ENCODE measurements around the gene MYL12A. TPM values are rescaled to one million over a fixed set of nuclear protein-coding genes. Genes with fewer than 3 reads are reported as not detected.

The MYL12A gene
- total and polyA plus RNA-seq, 2 of the 4 experiments (the other 2 are of a cell fraction), result 549 to 580 TPM

GRCh38 chr18:3294435-3295080 is 47.0 kb downstream of the MYL12A start:
- ATAC-seq (ENCODE audit: low read depth) (peak; percentile 94), DNase-seq (peak; percentile 92)
- peak overlapping the region; percentile 67 for H4K91ac ChIP-seq (ENCODE audit: insufficient read depth, low read depth, low read length)
- H3K4me1 ChIP-seq (ENCODE audit: control insufficient read depth, insufficient read depth, low read length), result peaks cover 13% of the 10 kb centered on the region
- H4K20me1 ChIP-seq (ENCODE audit: insufficient read depth, low read length), result no peaks in the 10 kb centered on the region
- dilution Hi-C loops (cut with HindIII; ENCODE audit: low sequenced_read_pairs, unreplicated experiment) (no loop called here), in situ Hi-C loops (cut with MboI; ENCODE audit: low sequenced_read_pairs) (no loop called here), intact Hi-C loops (cut with micrococcal nuclease) (no loop called here)
- H2BK20ac ChIP-seq (ENCODE audit: low read depth, low read length), result peak overlapping the region; percentile 74
- H2AK5ac ChIP-seq (ENCODE audit: low read depth, low read length), result peak overlapping the region; percentile 37
- peak overlapping the region; percentile 58 for H3K4ac ChIP-seq (ENCODE audit: low read depth, low read length)
- ChIA-PET CTCF (interaction anchor here (0.5 to 1.6 kb wide), 3 partner anchors 13 to 477 kb away, joined by 3 to 5 read pairs (median 4); no protein-coding TSS in a partner anchor), POLR2A (ENCODE audit: unreplicated experiment) (interaction anchor here (0.6 kb wide), 1 partner anchor 250 kb away, joined by 3 read pairs; no protein-coding TSS in a partner anchor)
- H2AFZ ChIP-seq (replicated peaks; ENCODE audit: low read length, poor library complexity), result peak overlapping the region; percentile 75
- BruUV-seq (replicated peaks), result no TSS peak
- peak overlapping the region; percentile 92 for H2BK5ac ChIP-seq (ENCODE audit: low read depth, low read length, poor library complexity, severe bottlenecking)
- peak overlapping the region; percentile 18; the same call in 1 of the 2 replicates for H3K27ac ChIP-seq (ENCODE audit: insufficient read depth, low read length)
- 86 to 100% methylated on average over 1 of the region's 3 CpGs for WGBS, 2 experiments (ENCODE audit: extremely low coverage in 2 of 2, insufficient read length in 1 of 2)
- H3K79me1 ChIP-seq (ENCODE audit: low read depth in 1 of 2, low read length in 2 of 2), result peaks cover 0 to 10% of the 10 kb centered on the region in 2 experiments; a peak in 1 of 4 replicates
- no peak overlapping the region; the same call in 1 of the 2 replicates for H3K9ac ChIP-seq (ENCODE audit: low read depth, low read length)
- H3K18ac ChIP-seq (ENCODE audit: low read depth, low read length), result peak overlapping the region; percentile 62; the same call in 1 of the 2 replicates
- H2BK15ac ChIP-seq (ENCODE audit: low read depth, low read length), result peak overlapping the region; percentile 81
- H3K56ac ChIP-seq (ENCODE audit: extremely low read depth, insufficient read depth, low read length), result peak overlapping the region; percentile 48; the same call in 1 of the 2 replicates
- TF ChIP-seq NFE2L2 (IDR thresholded peaks at IDR 0.05; ENCODE audit: low read depth, low read length) (peak; percentile 52; the same call in 1 of the 2 replicates), FOS (IDR thresholded peaks at IDR 0.05; ENCODE audit: low read depth, low read length) (peak; percentile 52; the same call in 1 of the 2 replicates), USF2 (IDR thresholded peaks at IDR 0.05; ENCODE audit: low read depth, low read length) (no peak), MXI1 (IDR thresholded peaks at IDR 0.05; ENCODE audit: borderline replicate concordance, low read depth, low read length) (peak; percentile 14; the same call in 1 of the 2 replicates), MAZ (IDR thresholded peaks at IDR 0.05; ENCODE audit: borderline replicate concordance, low read depth, low read length) (no peak), RCOR1 (IDR thresholded peaks at IDR 0.05; ENCODE audit: insufficient replicate concordance, low read length) (no peak), MAFK (IDR thresholded peaks at IDR 0.05; ENCODE audit: low read depth, low read length) (0 out of 2 replicates have a peak, but pooled peaks have one; percentile 20), CHD1 (IDR thresholded peaks at IDR 0.05; ENCODE audit: low read depth, low read length) (no peak), CTCF (conservative IDR thresholded peaks at IDR 0.05; ENCODE audit: low read depth, low read length) (no peak), BHLHE40 (IDR thresholded peaks at IDR 0.05; ENCODE audit: low read depth, low read length) (no peak)
- H3K27me3 ChIP-seq (ENCODE audit: control insufficient read depth, insufficient read depth, low read length), result no peaks in the 10 kb centered on the region
- H4K5ac ChIP-seq (ENCODE audit: low read depth, low read length), result peak overlapping the region; percentile 0; the same call in 1 of the 2 replicates
- H3K9me1 ChIP-seq (ENCODE audit: insufficient read depth, low read length), result 0 out of 2 replicates have a peak, but pooled peaks cover 3% of the 10 kb centered on the region
- H3K14ac ChIP-seq (replicated peaks; ENCODE audit: low read depth, low read length), result peak overlapping the region; percentile 40
- H3K23ac ChIP-seq (ENCODE audit: low read depth, low read length), result peak overlapping the region; percentile 1; the same call in 1 of the 2 replicates
- no peaks in the 10 kb centered on the region for H3K36me3 ChIP-seq (ENCODE audit: control insufficient read depth, insufficient read depth, low read length)
- H4K8ac ChIP-seq (ENCODE audit: low read depth in 2 of 2, low read length in 2 of 2), result peak overlapping the region; percentile 1 to 75
- H3K9me3 ChIP-seq (ENCODE audit: control insufficient read depth, insufficient read depth, low read length), result no peaks in the 10 kb centered on the region
- peak overlapping the region; percentile 38; the same call in 1 of the 2 replicates for H3K4me2 ChIP-seq (ENCODE audit: low read depth, low read length)
- peak overlapping the region; percentile 58 for H2BK120ac ChIP-seq (ENCODE audit: low read depth, low read length)
- peak overlapping the region; percentile 43 for H2AK9ac ChIP-seq (replicated peaks; ENCODE audit: low read depth, low read length, poor library complexity)
- no peak overlapping the region for H3K4me3 ChIP-seq (ENCODE audit: insufficient read depth, low read depth, low read length)

Measured in IMR-90 (cell line).